ENCODE results near the gene KYAT1.

Gene KYAT1

GRCh38 chr9:128838338-128838737 lies 43.4 kb downstream of the KYAT1 start:
- no peak for DNase-seq (ENCODE audit: low read depth)

GRCh38 chr9:128836509-128837145 lies 45.1 kb downstream of the KYAT1 start:
- no peak for DNase-seq (ENCODE audit: low read depth)

GRCh38 chr9:128835246-128836210 lies 46.2 kb downstream of the KYAT1 start:
- no peak for DNase-seq (ENCODE audit: low read depth)

GRCh38 chr9:128833696-128834095 lies 48.1 kb downstream of the KYAT1 start:
- DNase-seq (ENCODE audit: low read depth) = no peak

- peak; percentile 89 for DNase-seq (ENCODE audit: low read depth)
Measured at GRCh38 chr9:128829477-128830251, 52.1 kb downstream of the KYAT1 start, which contains the start of gene SPOUT1. SPOUT1 (minus strand) TSS chr9:128829794; CDS start chr9:128829780, 14 bp downstream.

GRCh38 chr9:128828719-128829452 lies 52.9 kb downstream of the KYAT1 start:
- DNase-seq (ENCODE audit: low read depth) = no peak

- DNase-seq (ENCODE audit: low read depth) = no peak
Measured at GRCh38 chr9:128828267-128828666, 53.5 kb downstream of the KYAT1 start.

GRCh38 chr9:128825923-128826700 lies 55.6 kb downstream of the KYAT1 start:
- no peak for DNase-seq (ENCODE audit: low read depth)

GRCh38 chr9:128824911-128825310 lies 56.8 kb downstream of the KYAT1 start:
- DNase-seq (ENCODE audit: low read depth) = no peak

- no peak for DNase-seq (ENCODE audit: low read depth)
Measured at GRCh38 chr9:128823903-128824406, 57.8 kb downstream of the KYAT1 start.

GRCh38 chr9:128823362-128823902 lies 58.3 kb downstream of the KYAT1 start:
- no peak for DNase-seq (ENCODE audit: low read depth)

GRCh38 chr9:128822407-128823042 lies 59.2 kb downstream of the KYAT1 start:
- DNase-seq (ENCODE audit: low read depth) = no peak

- no peak for DNase-seq (ENCODE audit: low read depth)
Measured at GRCh38 chr9:128821584-128822406, 60.0 kb downstream of the KYAT1 start.

GRCh38 chr9:128820665-128821583 lies 60.8 kb downstream of the KYAT1 start:
- no peak for DNase-seq (ENCODE audit: low read depth)

GRCh38 chr9:128819716-128820664 lies 61.8 kb downstream of the KYAT1 start:
- DNase-seq (ENCODE audit: low read depth) = no peak

- DNase-seq (ENCODE audit: low read depth) = no peak
Measured at GRCh38 chr9:128818839-128819715, 62.7 kb downstream of the KYAT1 start.

All from activated gamma-delta T cell treated with anti-CD3 and anti-CD28 coated beads, Interleukin-2, amount 50 U/mL, for 16 hours (primary cell).